Endometrial microvascular endothelial cells (primary cell): ENCODE results near the gene XYLT1. TPM values are rescaled to one million over a fixed set of nuclear protein-coding genes. Genes with fewer than 3 reads are reported as not detected.

ENCODE experiments used
- in situ Hi-C: cut with HindIII; loops from 2 replicates; pipeline ENCODE4 v1.10.0; 2017; ENCODE audit warnings: low sequenced_read_pairs, low pct_unique_long_range_greater_than_20kb; ENCODE audit errors: inconsistent ontology term
- total RNA-seq: library from RNA; depleted of rRNA; stranded (reverse); fragments of >200 nt; gene quantifications from one replicate; pipeline ENCODE4 v1.2.3, GENCODE V29; 2015; ENCODE audit errors: inconsistent ontology term

Gene XYLT1
- total RNA-seq, 1 donor from 2014 or later, result 0.09 TPM

GRCh38 chr16:17286443-17286842, 184.3 kb downstream of the XYLT1 start:
- in situ Hi-C loops, result no loop called here

- in situ Hi-C loops, result no loop called here
Measured at GRCh38 chr16:17283016-17283415, 187.7 kb downstream of the XYLT1 start.

- in situ Hi-C loops, result no loop called here
Measured at GRCh38 chr16:17282247-17282646, 188.5 kb downstream of the XYLT1 start.

GRCh38 chr16:17281052-17281451, 189.7 kb downstream of the XYLT1 start:
- in situ Hi-C loops, result no loop called here

- in situ Hi-C loops, result no loop called here
Measured at GRCh38 chr16:17278988-17279387, 191.8 kb downstream of the XYLT1 start.

- in situ Hi-C loops, result no loop called here
Measured at GRCh38 chr16:17277981-17278381, 192.8 kb downstream of the XYLT1 start.

- in situ Hi-C loops, result no loop called here
Measured at GRCh38 chr16:17276610-17277009, 194.2 kb downstream of the XYLT1 start.

- in situ Hi-C loops, result no loop called here
Measured at GRCh38 chr16:17276010-17276530, 194.7 kb downstream of the XYLT1 start.

- in situ Hi-C loops, result no loop called here
Measured at GRCh38 chr16:17275076-17276009, 195.4 kb downstream of the XYLT1 start.

GRCh38 chr16:17273142-17273561, 197.6 kb downstream of the XYLT1 start:
- in situ Hi-C loops, result no loop called here

GRCh38 chr16:17272716-17273115, 198.0 kb downstream of the XYLT1 start:
- in situ Hi-C loops, result no loop called here

GRCh38 chr16:17271687-17272086, 199.1 kb downstream of the XYLT1 start:
- in situ Hi-C loops, result no loop called here

- in situ Hi-C loops, result no loop called here
Measured at GRCh38 chr16:17270683-17271109, 200.1 kb downstream of the XYLT1 start.

- in situ Hi-C loops, result no loop called here
Measured at GRCh38 chr16:17270111-17270510, 200.6 kb downstream of the XYLT1 start.

- in situ Hi-C loops, result no loop called here
Measured at GRCh38 chr16:17269439-17269838, 201.3 kb downstream of the XYLT1 start.

- in situ Hi-C loops, result no loop called here
Measured at GRCh38 chr16:17266608-17267313, 204.0 kb downstream of the XYLT1 start.

GRCh38 chr16:17265154-17265553, 205.6 kb downstream of the XYLT1 start:
- in situ Hi-C loops, result no loop called here

- in situ Hi-C loops, result no loop called here
Measured at GRCh38 chr16:17261197-17261858, 209.4 kb downstream of the XYLT1 start.

- in situ Hi-C loops, result no loop called here
Measured at GRCh38 chr16:17260276-17260849, 210.4 kb downstream of the XYLT1 start.
